D721Med (cell line): ENCODE data around the gene NOL3.

ENCODE experiments used
- DNase-seq: peaks from one replicate; pipeline ENCODE4 v3.0.0; 2011; ENCODE audit warnings: low spot score; ENCODE audit not compliant: insufficient read length
- FAIRE-seq: peaks from 2 replicates; lab custom pipeline; 2011; peaks lifted over from hg19 to GRCh38; lab: Jason Lieb, UNC
- TF ChIP-seq, protein P1 (sequence below): IDR thresholded peaks from 2 replicates; pipeline ENCODE4 v1.5.1; 2012; ENCODE audit warnings: mild to moderate bottlenecking, control low read depth; ENCODE audit not compliant: insufficient read depth; ENCODE audit errors: missing control alignments

Gene NOL3

DNA sequence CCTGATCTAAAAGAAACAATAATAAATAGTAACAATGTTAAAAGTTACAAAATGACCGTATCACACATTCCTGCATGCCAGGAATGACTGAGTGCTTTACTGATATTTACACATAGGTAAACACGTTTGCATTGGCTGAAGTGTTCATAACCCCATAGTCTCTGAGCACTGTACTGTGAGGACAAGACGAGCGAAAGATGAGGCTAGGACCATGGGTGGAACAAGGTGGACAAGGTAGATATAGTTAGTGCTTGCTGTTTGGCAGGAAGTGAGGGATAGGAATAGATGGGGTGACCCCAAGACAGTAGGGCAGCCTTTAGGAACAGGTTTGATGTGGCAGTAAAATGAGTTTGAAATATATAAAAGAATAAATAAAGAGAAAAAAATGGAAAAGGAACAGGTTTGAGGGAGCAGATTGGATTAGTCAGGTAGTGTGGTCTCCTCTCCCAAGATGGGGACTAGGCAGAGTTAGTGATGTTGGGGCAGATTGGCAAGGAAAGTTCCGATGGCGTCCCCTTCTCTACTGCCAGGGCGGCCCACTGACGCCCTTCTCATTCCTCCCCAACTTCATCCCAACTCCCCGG lies 21.2 kb downstream of the NOL3 start:
- TF ChIP-seq, protein P1, sequence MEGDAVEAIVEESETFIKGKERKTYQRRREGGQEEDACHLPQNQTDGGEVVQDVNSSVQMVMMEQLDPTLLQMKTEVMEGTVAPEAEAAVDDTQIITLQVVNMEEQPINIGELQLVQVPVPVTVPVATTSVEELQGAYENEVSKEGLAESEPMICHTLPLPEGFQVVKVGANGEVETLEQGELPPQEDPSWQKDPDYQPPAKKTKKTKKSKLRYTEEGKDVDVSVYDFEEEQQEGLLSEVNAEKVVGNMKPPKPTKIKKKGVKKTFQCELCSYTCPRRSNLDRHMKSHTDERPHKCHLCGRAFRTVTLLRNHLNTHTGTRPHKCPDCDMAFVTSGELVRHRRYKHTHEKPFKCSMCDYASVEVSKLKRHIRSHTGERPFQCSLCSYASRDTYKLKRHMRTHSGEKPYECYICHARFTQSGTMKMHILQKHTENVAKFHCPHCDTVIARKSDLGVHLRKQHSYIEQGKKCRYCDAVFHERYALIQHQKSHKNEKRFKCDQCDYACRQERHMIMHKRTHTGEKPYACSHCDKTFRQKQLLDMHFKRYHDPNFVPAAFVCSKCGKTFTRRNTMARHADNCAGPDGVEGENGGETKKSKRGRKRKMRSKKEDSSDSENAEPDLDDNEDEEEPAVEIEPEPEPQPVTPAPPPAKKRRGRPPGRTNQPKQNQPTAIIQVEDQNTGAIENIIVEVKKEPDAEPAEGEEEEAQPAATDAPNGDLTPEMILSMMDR, result no peak
- no peak for DNase-seq
- FAIRE-seq, result no peak

DNA sequence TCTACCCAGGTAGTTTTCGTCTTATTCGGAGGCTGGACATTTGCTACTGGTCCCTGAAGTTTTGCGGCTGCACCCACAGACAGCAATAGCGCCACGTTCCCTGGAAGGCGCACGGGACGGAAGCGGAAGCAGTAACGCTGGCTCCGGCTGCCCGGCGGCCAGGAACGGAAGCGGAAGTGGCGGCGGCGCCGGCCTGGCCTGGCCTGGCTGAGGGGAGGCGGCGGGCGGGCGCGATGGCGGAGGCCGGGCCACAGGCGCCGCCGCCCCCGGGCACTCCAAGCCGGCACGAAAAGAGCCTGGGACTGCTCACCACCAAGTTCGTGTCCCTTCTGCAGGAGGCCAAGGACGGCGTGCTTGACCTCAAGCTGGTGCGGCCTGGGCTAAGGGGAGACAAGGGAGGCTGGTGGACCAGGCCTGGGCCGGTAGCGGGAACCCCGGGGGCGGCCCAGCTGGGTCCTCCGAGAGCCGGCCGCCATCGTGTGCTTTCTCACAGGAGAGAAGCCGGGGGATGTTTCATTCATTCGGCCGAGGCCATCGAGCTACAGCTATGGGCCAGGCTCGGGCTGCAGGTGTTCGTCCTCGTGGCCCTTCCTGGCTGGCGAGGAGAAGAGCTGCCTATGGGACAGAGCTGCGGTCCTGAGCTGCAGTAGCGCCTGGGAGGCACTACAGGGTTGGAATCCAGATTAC lies 21.8 kb downstream of the NOL3 start, which contains the start of gene E2F4:
TSS of gene E2F4 (plus strand) at position 161 of the 687 bp plus-strand sequence. CDS start at position 234, 73 bp downstream.
- TF ChIP-seq, protein P1, result no peak
- DNase-seq (peak; percentile 77), FAIRE-seq (no peak)

DNA sequence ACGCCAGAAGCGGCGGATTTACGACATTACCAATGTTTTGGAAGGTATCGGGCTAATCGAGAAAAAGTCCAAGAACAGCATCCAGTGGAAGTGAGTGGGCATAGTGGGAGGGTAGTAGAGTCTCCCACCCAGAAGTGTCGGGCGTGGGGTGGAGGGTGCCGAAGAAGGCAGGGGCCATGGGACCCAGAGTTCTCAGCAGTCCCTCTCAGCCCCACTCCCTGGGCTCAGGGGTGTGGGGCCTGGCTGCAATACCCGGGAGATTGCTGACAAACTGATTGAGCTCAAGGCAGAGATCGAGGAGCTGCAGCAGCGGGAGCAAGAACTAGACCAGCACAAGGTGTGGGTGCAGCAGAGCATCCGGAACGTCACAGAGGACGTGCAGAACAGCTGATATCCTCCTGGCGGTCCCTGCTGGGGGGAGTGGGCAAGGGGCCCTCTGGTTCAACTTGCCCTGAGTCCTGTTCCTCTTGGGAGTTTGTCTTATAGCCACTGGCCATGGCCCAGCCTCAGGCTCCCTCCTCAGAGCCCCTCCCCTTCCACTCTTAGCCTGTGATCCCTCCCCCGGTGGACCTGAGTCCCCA lies 22.5 kb downstream of the NOL3 start:
- TF ChIP-seq, protein P1, result no peak
- DNase-seq, result no peak
- FAIRE-seq, result no peak

DNA sequence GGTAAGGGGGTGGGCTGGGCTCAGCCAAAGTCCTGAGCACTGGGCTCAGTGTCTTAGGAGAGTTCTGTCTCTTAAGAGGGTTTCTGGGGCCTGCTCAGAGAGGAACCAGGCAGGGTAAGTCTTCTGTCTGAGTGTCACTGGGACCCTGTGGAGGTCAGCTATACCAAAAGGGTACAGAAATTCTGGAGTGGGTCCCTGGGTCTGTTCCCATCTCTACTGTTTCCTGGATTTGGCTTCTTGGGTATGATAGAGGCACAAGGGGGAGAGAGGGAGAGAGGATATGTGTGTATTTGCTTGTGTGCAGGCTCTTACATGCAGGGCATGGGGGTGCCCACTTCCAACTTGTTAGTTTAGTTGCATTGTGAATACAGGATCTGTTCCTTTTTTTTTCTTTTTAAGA lies 23.2 kb downstream of the NOL3 start:
- TF ChIP-seq, protein P1, result no peak
- DNase-seq (no peak), FAIRE-seq (no peak)

DNA sequence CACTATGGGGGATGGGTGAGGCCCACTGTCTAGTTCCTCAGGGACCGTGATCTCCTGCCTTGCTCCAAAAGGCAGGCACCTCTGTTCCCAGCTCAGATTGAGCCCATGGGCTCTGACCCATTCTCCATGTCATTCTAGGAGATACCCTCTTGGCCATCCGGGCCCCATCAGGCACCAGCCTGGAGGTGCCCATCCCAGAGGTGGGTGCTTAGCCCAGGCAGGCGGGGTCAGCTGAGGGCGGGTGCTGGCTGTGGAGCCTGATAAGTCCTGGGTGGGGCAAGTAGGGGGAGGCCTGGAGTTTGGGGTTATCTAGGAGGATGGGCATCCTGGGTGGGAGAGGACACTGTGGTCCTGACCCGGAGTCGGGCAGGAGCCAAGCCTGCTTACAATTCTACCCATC lies 23.9 kb downstream of the NOL3 start:
- FAIRE-seq (no peak), DNase-seq (no peak)
- TF ChIP-seq, protein P1, result no peak

DNA sequence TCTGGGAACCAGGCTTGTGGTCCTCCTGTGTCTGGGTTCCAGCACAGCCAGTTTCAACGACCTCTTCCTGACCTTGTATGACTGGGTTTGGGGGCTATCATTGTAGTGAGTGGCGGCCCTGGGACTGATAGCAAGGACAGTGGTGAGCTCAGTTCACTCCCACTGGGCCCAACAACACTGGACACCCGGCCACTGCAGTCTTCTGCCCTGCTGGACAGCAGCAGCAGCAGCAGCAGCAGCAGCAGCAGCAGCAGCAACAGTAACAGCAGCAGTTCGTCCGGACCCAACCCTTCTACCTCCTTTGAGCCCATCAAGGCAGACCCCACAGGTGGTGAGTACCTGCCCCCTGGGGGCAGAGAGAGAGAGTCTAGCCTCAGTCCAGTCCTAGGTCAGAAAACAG lies 25.3 kb downstream of the NOL3 start:
- DNase-seq (no peak), FAIRE-seq (no peak)
- TF ChIP-seq, protein P1, result no peak

DNA sequence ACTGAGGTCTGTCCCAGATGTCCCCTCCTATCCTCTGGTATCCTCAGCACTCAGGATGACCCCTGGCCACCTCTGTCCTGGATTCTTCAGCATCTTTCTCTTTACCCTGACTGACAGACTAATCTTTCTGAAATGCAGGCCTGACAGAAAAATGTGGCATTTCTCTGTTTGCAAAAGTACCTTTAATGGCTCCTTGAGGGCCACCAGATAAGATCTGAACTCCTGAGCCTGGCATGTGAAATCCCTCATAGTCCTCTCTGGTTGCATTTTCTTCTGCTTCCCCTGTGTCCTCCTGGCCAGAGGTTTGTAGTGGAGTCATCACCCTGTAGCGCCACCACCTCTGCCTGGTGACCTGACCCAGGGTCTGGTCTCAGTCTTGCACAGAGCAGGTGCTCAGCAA lies 26.5 kb downstream of the NOL3 start:
- DNase-seq, result no peak
- FAIRE-seq, result no peak
- TF ChIP-seq, protein P1, result no peak
